ENCODE measurements around the gene LNP1. TPM values are rescaled to one million over a fixed set of nuclear protein-coding genes. Genes with fewer than 3 reads are reported as not detected.

The LNP1 gene
- total RNA-seq, 1 experiment from 2014 or later: 6.7 TPM

- TF ChIP-seq PRRX2 (CRISPR knock-in tag; IDR thresholded peaks at IDR 0.05) (no peak), USF1 (CRISPR knock-in tag; IDR thresholded peaks at IDR 0.05) (no peak), ZNF317 (CRISPR knock-in tag; IDR thresholded peaks at IDR 0.05; ENCODE audit: borderline replicate concordance, low read depth) (no peak), HMGA2 (CRISPR knock-in tag; IDR thresholded peaks at IDR 0.05) (peak; percentile 15; the same call in 1 of the 2 replicates), FOXJ3 (CRISPR knock-in tag; IDR thresholded peaks at IDR 0.05; ENCODE audit: borderline replicate concordance) (no peak), NR1H2 (CRISPR knock-in tag; IDR thresholded peaks at IDR 0.05) (no peak), ELF4 (CRISPR knock-in tag; IDR thresholded peaks at IDR 0.05; ENCODE audit: low read depth) (no peak), ATF1 (CRISPR knock-in tag; IDR thresholded peaks at IDR 0.05) (no peak), ATF6 (CRISPR knock-in tag; IDR thresholded peaks at IDR 0.05) (no peak), CBFB (CRISPR knock-in tag; IDR thresholded peaks at IDR 0.05; ENCODE audit: low read depth) (no peak), ZNF232 (CRISPR knock-in tag; IDR thresholded peaks at IDR 0.05) (peak; percentile 18; the same call in 1 of the 2 replicates), E2F4 (CRISPR knock-in tag; IDR thresholded peaks at IDR 0.05; ENCODE audit: borderline replicate concordance, low read depth) (no peak), ZNF423 (CRISPR knock-in tag; IDR thresholded peaks at IDR 0.05) (no peak), FOXK1 (CRISPR knock-in tag; IDR thresholded peaks at IDR 0.05) (peak; percentile 18; the same call in 1 of the 2 replicates), NR2C2 (CRISPR knock-in tag; IDR thresholded peaks at IDR 0.05) (peak; percentile 96), SOX15 (CRISPR knock-in tag; IDR thresholded peaks at IDR 0.05) (no peak), MLX (CRISPR knock-in tag; IDR thresholded peaks at IDR 0.05) (peak; percentile 0; the same call in 1 of the 2 replicates), GRHL2 (CRISPR knock-in tag; IDR thresholded peaks at IDR 0.05; ENCODE audit: insufficient replicate concordance, severe bottlenecking) (no peak), GTF2I (CRISPR knock-in tag; conservative IDR thresholded peaks at IDR 0.05) (no peak), FOXP4 (CRISPR knock-in tag; IDR thresholded peaks at IDR 0.05) (no peak), STAT6 (CRISPR knock-in tag; conservative IDR thresholded peaks at IDR 0.05; ENCODE audit: low read depth) (no peak), E2F5 (CRISPR knock-in tag; IDR thresholded peaks at IDR 0.05) (0 out of 2 replicates have a peak, but pooled peaks have one; percentile 8), FOXP1 (CRISPR knock-in tag; IDR thresholded peaks at IDR 0.05; ENCODE audit: borderline replicate concordance) (peak; percentile 38; the same call in 1 of the 2 replicates), TCF7 (CRISPR knock-in tag; IDR thresholded peaks at IDR 0.05; ENCODE audit: low read depth) (no peak), ZNF121 (CRISPR knock-in tag; IDR thresholded peaks at IDR 0.05) (no peak), SMAD3 (CRISPR knock-in tag; IDR thresholded peaks at IDR 0.05; ENCODE audit: borderline replicate concordance) (peak; percentile 17), ZNF396 (CRISPR knock-in tag; IDR thresholded peaks at IDR 0.05; ENCODE audit: borderline replicate concordance) (no peak), ESRRA (CRISPR knock-in tag; IDR thresholded peaks at IDR 0.05; ENCODE audit: borderline replicate concordance) (no peak; the same call in 1 of the 2 replicates), JUN (CRISPR knock-in tag; IDR thresholded peaks at IDR 0.05) (no peak; the same call in 1 of the 2 replicates)
Measured at GRCh38 chr3:100400780-100401673, at the start of gene LNP1, which contains the start of gene TOMM70 (continued).
